ENCODE results near the gene FAM78A. TPM values are rescaled to one million over a fixed set of nuclear protein-coding genes. Genes with fewer than 3 reads are reported as not detected.

FAM78A gene
- total RNA-seq, 1 experiment from 2014 or later: 1.3 TPM

DNA sequence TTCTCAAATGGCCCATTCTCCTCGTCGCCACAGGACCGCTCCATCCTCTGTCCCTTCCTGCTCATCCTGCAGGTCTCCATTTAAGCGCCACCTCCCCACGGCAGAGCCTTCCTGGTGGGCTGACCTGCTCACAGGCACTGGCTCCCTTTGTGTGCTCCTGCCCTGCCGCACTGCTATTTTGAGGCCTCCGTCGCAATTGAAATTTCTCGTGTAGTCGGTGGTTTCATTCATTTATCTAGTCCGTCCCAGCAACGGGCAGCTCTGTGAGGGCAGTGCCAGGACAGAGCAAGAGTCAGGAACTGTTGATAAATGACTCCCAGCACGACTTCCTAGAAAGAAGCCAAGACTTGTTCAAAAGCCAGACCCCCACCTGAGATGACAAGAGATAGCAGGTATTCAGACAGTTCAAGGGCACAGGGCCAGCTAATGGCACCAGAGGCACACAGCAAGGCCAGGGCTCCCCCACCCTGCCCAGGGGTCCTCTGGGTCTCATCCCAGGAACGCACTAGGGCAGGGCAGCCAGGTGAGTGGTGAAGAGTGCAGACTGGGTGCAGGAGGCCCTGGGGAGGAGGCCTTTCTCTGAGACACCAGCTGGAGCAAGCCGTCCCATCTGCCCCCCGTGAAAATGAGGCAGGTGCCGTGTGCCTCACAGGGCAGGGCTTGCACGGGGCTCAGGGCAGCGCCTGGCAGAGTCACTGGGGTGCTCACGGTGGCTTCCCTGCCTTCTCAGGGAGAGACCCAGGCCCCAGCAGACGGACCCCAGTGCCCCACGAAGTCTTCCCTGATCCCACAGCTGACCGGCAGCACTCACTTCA, 36.9 kb downstream of the FAM78A start:
- no peaks in the 10 kb centered on the region for H3K9me3 ChIP-seq (ENCODE audit: insufficient read depth, low read depth)
- POLR2A ChIA-PET (ENCODE audit: unreplicated experiment): no interaction called here
- no peak overlapping the region for H3K4me2 ChIP-seq
- no peaks in the 10 kb centered on the region for H3K79me2 ChIP-seq (ENCODE audit: low read depth)
- no peaks in the 10 kb centered on the region for H3K36me3 ChIP-seq (ENCODE audit: low read depth)
- CTCF ChIA-PET: no interaction called here
- no peak overlapping the region for H3K27ac ChIP-seq
- no peaks in the 10 kb centered on the region for H4K20me1 ChIP-seq (ENCODE audit: insufficient read depth)
- H3F3A ChIP-seq (ENCODE audit: insufficient read depth, low read depth): peaks cover 6% of the 10 kb centered on the region
- H3K27me3 ChIP-seq (ENCODE audit: insufficient read depth, low read depth): no peaks in the 10 kb centered on the region
- H3K4me1 ChIP-seq (replicated peaks; ENCODE audit: insufficient read depth): no peaks in the 10 kb centered on the region
- no peak for DNase-seq
- H2AFZ ChIP-seq: no peak overlapping the region
- TF ChIP-seq EZH2 (IDR thresholded peaks at IDR 0.05; ENCODE audit: low read depth): no peak
- TF ChIP-seq, protein P1, sequence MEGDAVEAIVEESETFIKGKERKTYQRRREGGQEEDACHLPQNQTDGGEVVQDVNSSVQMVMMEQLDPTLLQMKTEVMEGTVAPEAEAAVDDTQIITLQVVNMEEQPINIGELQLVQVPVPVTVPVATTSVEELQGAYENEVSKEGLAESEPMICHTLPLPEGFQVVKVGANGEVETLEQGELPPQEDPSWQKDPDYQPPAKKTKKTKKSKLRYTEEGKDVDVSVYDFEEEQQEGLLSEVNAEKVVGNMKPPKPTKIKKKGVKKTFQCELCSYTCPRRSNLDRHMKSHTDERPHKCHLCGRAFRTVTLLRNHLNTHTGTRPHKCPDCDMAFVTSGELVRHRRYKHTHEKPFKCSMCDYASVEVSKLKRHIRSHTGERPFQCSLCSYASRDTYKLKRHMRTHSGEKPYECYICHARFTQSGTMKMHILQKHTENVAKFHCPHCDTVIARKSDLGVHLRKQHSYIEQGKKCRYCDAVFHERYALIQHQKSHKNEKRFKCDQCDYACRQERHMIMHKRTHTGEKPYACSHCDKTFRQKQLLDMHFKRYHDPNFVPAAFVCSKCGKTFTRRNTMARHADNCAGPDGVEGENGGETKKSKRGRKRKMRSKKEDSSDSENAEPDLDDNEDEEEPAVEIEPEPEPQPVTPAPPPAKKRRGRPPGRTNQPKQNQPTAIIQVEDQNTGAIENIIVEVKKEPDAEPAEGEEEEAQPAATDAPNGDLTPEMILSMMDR (conservative IDR thresholded peaks at IDR 0.05): no peak
- H3K4me3 ChIP-seq: no peak overlapping the region
- BruUV-seq (replicated peaks): no TSS peak
- no peaks in the 10 kb centered on the region for H3K9me2 ChIP-seq (ENCODE audit: insufficient read depth)
- intact Hi-C loops (cut with micrococcal nuclease; ENCODE audit: unreplicated experiment): no loop called here

DNA sequence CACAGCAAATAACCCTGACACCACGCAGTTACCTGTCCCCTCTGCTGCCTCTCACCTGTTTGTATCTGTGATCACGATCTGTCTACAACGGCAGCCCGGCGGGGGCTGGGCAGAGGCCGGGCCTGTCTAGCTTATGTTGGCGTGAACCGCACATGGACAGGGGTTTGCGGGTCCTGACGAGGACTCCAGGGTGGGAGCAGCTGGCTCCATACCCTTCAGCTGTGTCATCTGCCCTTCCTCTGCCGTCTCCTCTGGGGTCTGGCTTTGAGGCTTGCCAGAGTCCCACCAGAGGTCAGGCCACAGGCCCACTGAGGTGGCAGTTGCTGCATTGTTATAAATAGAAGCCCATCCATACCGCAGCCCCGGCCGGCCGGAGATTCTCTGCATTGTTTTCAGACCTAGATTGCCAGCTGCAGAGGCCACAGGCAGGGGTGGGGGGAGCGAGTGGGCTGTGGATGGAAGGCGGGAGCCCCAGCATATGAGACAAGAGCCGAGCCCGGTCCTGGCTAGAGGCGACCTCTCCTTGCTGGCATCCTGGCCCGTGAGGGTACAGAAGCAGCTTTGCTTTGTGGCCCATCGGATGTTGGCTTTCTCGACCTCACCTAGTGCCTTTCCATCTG, 37.8 kb downstream of the FAM78A start:
- Histone ChIP-seq H2AFZ (no peak overlapping the region), H3K4me3 (no peak overlapping the region), H4K20me1 (ENCODE audit: insufficient read depth) (no peaks in the 10 kb centered on the region), H3K4me2 (no peak overlapping the region), H3K9me3 (ENCODE audit: insufficient read depth, low read depth) (no peaks in the 10 kb centered on the region), H3K27me3 (ENCODE audit: insufficient read depth, low read depth) (no peaks in the 10 kb centered on the region), H3F3A (ENCODE audit: insufficient read depth, low read depth) (peaks cover 6% of the 10 kb centered on the region), H3K36me3 (ENCODE audit: low read depth) (no peaks in the 10 kb centered on the region), H3K9me2 (ENCODE audit: insufficient read depth) (no peaks in the 10 kb centered on the region), H3K79me2 (ENCODE audit: low read depth) (no peaks in the 10 kb centered on the region), H3K4me1 (replicated peaks; ENCODE audit: insufficient read depth) (no peaks in the 10 kb centered on the region), H3K27ac (no peak overlapping the region)
- TF ChIP-seq, protein P1 (conservative IDR thresholded peaks at IDR 0.05): no peak
- TF ChIP-seq EZH2 (IDR thresholded peaks at IDR 0.05; ENCODE audit: low read depth): no peak
- POLR2A ChIA-PET (ENCODE audit: unreplicated experiment): no interaction called here
- BruUV-seq (replicated peaks): no TSS peak
- DNase-seq: peak in 1 of 2 experiments; percentile 10
- CTCF ChIA-PET: no interaction called here
- intact Hi-C loops (cut with micrococcal nuclease; ENCODE audit: unreplicated experiment): no loop called here

DNA sequence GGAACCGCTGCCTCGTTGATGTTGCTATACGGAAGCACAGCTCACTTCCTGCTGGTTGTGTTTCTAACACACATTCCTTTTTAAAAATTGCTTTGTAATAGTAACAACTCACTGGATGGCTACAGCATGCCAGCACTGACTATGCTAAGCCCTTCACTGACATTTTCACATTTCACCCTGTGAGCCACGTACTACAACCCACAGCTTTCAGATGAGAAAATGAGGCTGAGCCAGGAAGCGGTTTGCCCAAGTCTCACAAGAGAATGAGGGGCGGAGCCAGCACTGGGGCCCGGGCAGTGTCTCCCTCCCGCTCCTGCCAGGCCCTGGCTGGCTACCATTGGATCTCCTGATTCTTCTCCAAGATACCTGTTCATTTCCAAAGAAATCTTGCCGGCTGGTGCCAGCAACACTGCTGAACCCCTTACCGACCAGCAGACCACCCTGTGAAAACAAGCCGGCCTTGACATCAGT, 38.3 kb downstream of the FAM78A start:
- ChIA-PET POLR2A (ENCODE audit: unreplicated experiment) (no interaction called here), CTCF (no interaction called here)
- BruUV-seq (replicated peaks): no TSS peak
- Histone ChIP-seq H2AFZ (no peak overlapping the region), H3K27me3 (ENCODE audit: insufficient read depth, low read depth) (no peaks in the 10 kb centered on the region), H3K4me1 (replicated peaks; ENCODE audit: insufficient read depth) (no peaks in the 10 kb centered on the region), H3K4me2 (no peak overlapping the region), H3K36me3 (ENCODE audit: low read depth) (no peaks in the 10 kb centered on the region), H3K79me2 (ENCODE audit: low read depth) (no peaks in the 10 kb centered on the region), H3F3A (ENCODE audit: insufficient read depth, low read depth) (peaks cover 6% of the 10 kb centered on the region), H3K4me3 (no peak overlapping the region), H3K9me3 (ENCODE audit: insufficient read depth, low read depth) (no peaks in the 10 kb centered on the region), H3K9me2 (ENCODE audit: insufficient read depth) (no peaks in the 10 kb centered on the region), H4K20me1 (ENCODE audit: insufficient read depth) (no peaks in the 10 kb centered on the region), H3K27ac (no peak overlapping the region)
- TF ChIP-seq EZH2 (IDR thresholded peaks at IDR 0.05; ENCODE audit: low read depth): no peak
- TF ChIP-seq, protein P1 (conservative IDR thresholded peaks at IDR 0.05): no peak
- DNase-seq: peak; percentile 26 to 53
- intact Hi-C loops (cut with micrococcal nuclease; ENCODE audit: unreplicated experiment): no loop called here

Measured in PC-9 (cell line).